Measurements from ENCODE around the gene SLC36A2. TPM values are rescaled to one million over a fixed set of nuclear protein-coding genes. Genes with fewer than 3 reads are reported as not detected.

The SLC36A2 gene
- total and polyA plus RNA-seq, 9 donors = 0.04 to 0.19 (median 0.12) TPM; not detected in 5

GRCh38 chr5:151288180-151288579, 59.2 kb downstream of the SLC36A2 start:
- no CpG with 5 or more reads among the region's 2 CpGs for WGBS (ENCODE audit: insufficient coverage)
- Histone ChIP-seq H3K4me3 (ENCODE audit: low read length) (no peak overlapping the region), H3K27me3 (ENCODE audit: control insufficient read depth, insufficient read depth, low read length) (no peaks in the 10 kb centered on the region), H3K9me3 (replicated peaks; ENCODE audit: control insufficient read depth, low read depth, low read length) (no peaks in the 10 kb centered on the region), H3K27ac (ENCODE audit: low read length) (no peak overlapping the region), H3K36me3 (ENCODE audit: control insufficient read depth, insufficient read depth, low read length) (no peaks in the 10 kb centered on the region), H3K4me1 (ENCODE audit: control insufficient read depth, insufficient read depth, low read length) (no peaks in the 10 kb centered on the region)
- DNase-seq = no peak

- Histone ChIP-seq H3K36me3 (ENCODE audit: control insufficient read depth, insufficient read depth, low read length) (no peaks in the 10 kb centered on the region), H3K27me3 (ENCODE audit: control insufficient read depth, insufficient read depth, low read length) (no peaks in the 10 kb centered on the region), H3K4me3 (ENCODE audit: low read length) (no peak overlapping the region), H3K4me1 (ENCODE audit: control insufficient read depth, insufficient read depth, low read length) (no peaks in the 10 kb centered on the region), H3K27ac (ENCODE audit: low read length) (no peak overlapping the region), H3K9me3 (replicated peaks; ENCODE audit: control insufficient read depth, low read depth, low read length) (no peaks in the 10 kb centered on the region)
- no peak for DNase-seq
- WGBS (ENCODE audit: insufficient coverage) = no CpG with 5 or more reads among the region's 1 CpG
Observed at GRCh38 chr5:151286246-151286645, 61.1 kb downstream of the SLC36A2 start.

- Histone ChIP-seq H3K4me3 (ENCODE audit: low read length) (no peak overlapping the region), H3K27me3 (ENCODE audit: control insufficient read depth, insufficient read depth, low read length) (no peaks in the 10 kb centered on the region), H3K27ac (ENCODE audit: low read length) (no peak overlapping the region), H3K36me3 (ENCODE audit: control insufficient read depth, insufficient read depth, low read length) (no peaks in the 10 kb centered on the region), H3K4me1 (ENCODE audit: control insufficient read depth, insufficient read depth, low read length) (no peaks in the 10 kb centered on the region), H3K9me3 (replicated peaks; ENCODE audit: control insufficient read depth, low read depth, low read length) (no peaks in the 10 kb centered on the region)
- peak; percentile 7 for DNase-seq
- 31% methylated on average over 2 of the region's 5 CpGs for WGBS (ENCODE audit: insufficient coverage)
Observed at GRCh38 chr5:151285683-151286082, 61.7 kb downstream of the SLC36A2 start.

- Histone ChIP-seq H3K4me1 (ENCODE audit: control insufficient read depth, insufficient read depth, low read length) (no peaks in the 10 kb centered on the region), H3K36me3 (ENCODE audit: control insufficient read depth, insufficient read depth, low read length) (no peaks in the 10 kb centered on the region), H3K9me3 (replicated peaks; ENCODE audit: control insufficient read depth, low read depth, low read length) (no peaks in the 10 kb centered on the region), H3K27ac (ENCODE audit: low read length) (no peak overlapping the region), H3K27me3 (ENCODE audit: control insufficient read depth, insufficient read depth, low read length) (no peaks in the 10 kb centered on the region), H3K4me3 (ENCODE audit: low read length) (no peak overlapping the region)
- WGBS (ENCODE audit: insufficient coverage) = no CpG with 5 or more reads among the region's 8 CpGs
- DNase-seq = no peak
Observed at GRCh38 chr5:151284392-151284967, 62.9 kb downstream of the SLC36A2 start.

- no peak overlapping the region for H3K4me3 ChIP-seq (ENCODE audit: low read length)
- no peaks in the 10 kb centered on the region for H3K27me3 ChIP-seq (ENCODE audit: control insufficient read depth, insufficient read depth, low read length)
- no peaks in the 10 kb centered on the region for H3K9me3 ChIP-seq (replicated peaks; ENCODE audit: control insufficient read depth, low read depth, low read length)
- H3K27ac ChIP-seq (ENCODE audit: low read length) = no peak overlapping the region
- 70% methylated on average over 2 of the region's 4 CpGs for WGBS (ENCODE audit: insufficient coverage)
- H3K36me3 ChIP-seq (ENCODE audit: control insufficient read depth, insufficient read depth, low read length) = no peaks in the 10 kb centered on the region
- no peaks in the 10 kb centered on the region for H3K4me1 ChIP-seq (ENCODE audit: control insufficient read depth, insufficient read depth, low read length)
- no peak for DNase-seq
Observed at GRCh38 chr5:151283120-151283825, 64.1 kb downstream of the SLC36A2 start.

- 91% methylated on average over 9 of the region's 13 CpGs for WGBS (ENCODE audit: insufficient coverage)
- H3K4me1 ChIP-seq (ENCODE audit: control insufficient read depth, insufficient read depth, low read length) = no peaks in the 10 kb centered on the region
- no peak for DNase-seq
- H3K36me3 ChIP-seq (ENCODE audit: control insufficient read depth, insufficient read depth, low read length) = no peaks in the 10 kb centered on the region
- H3K27me3 ChIP-seq (ENCODE audit: control insufficient read depth, insufficient read depth, low read length) = no peaks in the 10 kb centered on the region
- no peaks in the 10 kb centered on the region for H3K9me3 ChIP-seq (replicated peaks; ENCODE audit: control insufficient read depth, low read depth, low read length)
- H3K4me3 ChIP-seq (ENCODE audit: low read length) = no peak overlapping the region
- no peak overlapping the region for H3K27ac ChIP-seq (ENCODE audit: low read length)
Observed at GRCh38 chr5:151281001-151281639, 66.2 kb downstream of the SLC36A2 start.

GRCh38 chr5:151280443-151280842, 66.9 kb downstream of the SLC36A2 start:
- Histone ChIP-seq H3K9me3 (replicated peaks; ENCODE audit: control insufficient read depth, low read depth, low read length) (no peaks in the 10 kb centered on the region), H3K4me3 (ENCODE audit: low read length) (no peak overlapping the region), H3K36me3 (ENCODE audit: control insufficient read depth, insufficient read depth, low read length) (no peaks in the 10 kb centered on the region), H3K27me3 (ENCODE audit: control insufficient read depth, insufficient read depth, low read length) (no peaks in the 10 kb centered on the region), H3K4me1 (ENCODE audit: control insufficient read depth, insufficient read depth, low read length) (no peaks in the 10 kb centered on the region), H3K27ac (ENCODE audit: low read length) (no peak overlapping the region)
- no peak for DNase-seq
- WGBS (ENCODE audit: insufficient coverage) = no CpG with 5 or more reads among the region's 2 CpGs

GRCh38 chr5:151278845-151279244, 68.5 kb downstream of the SLC36A2 start:
- Histone ChIP-seq H3K9me3 (replicated peaks; ENCODE audit: control insufficient read depth, low read depth, low read length) (no peaks in the 10 kb centered on the region), H3K36me3 (ENCODE audit: control insufficient read depth, insufficient read depth, low read length) (no peaks in the 10 kb centered on the region), H3K27ac (ENCODE audit: low read length) (no peak overlapping the region), H3K4me1 (ENCODE audit: control insufficient read depth, insufficient read depth, low read length) (no peaks in the 10 kb centered on the region), H3K27me3 (ENCODE audit: control insufficient read depth, insufficient read depth, low read length) (no peaks in the 10 kb centered on the region), H3K4me3 (ENCODE audit: low read length) (no peak overlapping the region)
- DNase-seq = no peak
- 100% methylated on average over 1 of the region's 5 CpGs for WGBS (ENCODE audit: insufficient coverage)

GRCh38 chr5:151275803-151276202, 71.6 kb downstream of the SLC36A2 start:
- Histone ChIP-seq H3K27ac (ENCODE audit: low read length) (no peak overlapping the region), H3K36me3 (ENCODE audit: control insufficient read depth, insufficient read depth, low read length) (no peaks in the 10 kb centered on the region), H3K9me3 (replicated peaks; ENCODE audit: control insufficient read depth, low read depth, low read length) (no peaks in the 10 kb centered on the region), H3K27me3 (ENCODE audit: control insufficient read depth, insufficient read depth, low read length) (no peaks in the 10 kb centered on the region), H3K4me1 (ENCODE audit: control insufficient read depth, insufficient read depth, low read length) (no peaks in the 10 kb centered on the region), H3K4me3 (ENCODE audit: low read length) (no peak overlapping the region)
- DNase-seq = no peak
- WGBS (ENCODE audit: insufficient coverage) = no CpG with 5 or more reads among the region's 2 CpGs

GRCh38 chr5:151274666-151275065, 72.7 kb downstream of the SLC36A2 start:
- no peaks in the 10 kb centered on the region for H3K36me3 ChIP-seq (ENCODE audit: control insufficient read depth, insufficient read depth, low read length)
- H3K9me3 ChIP-seq (replicated peaks; ENCODE audit: control insufficient read depth, low read depth, low read length) = no peaks in the 10 kb centered on the region
- no peaks in the 10 kb centered on the region for H3K4me1 ChIP-seq (ENCODE audit: control insufficient read depth, insufficient read depth, low read length)
- no peak for DNase-seq
- H3K27ac ChIP-seq (ENCODE audit: low read length) = no peak overlapping the region
- H3K27me3 ChIP-seq (ENCODE audit: control insufficient read depth, insufficient read depth, low read length) = no peaks in the 10 kb centered on the region
- no peak overlapping the region for H3K4me3 ChIP-seq (ENCODE audit: low read length)

All from muscle of leg (tissue), 11 donors.